Measurements from ENCODE around the gene ONECUT2.

The ONECUT2 gene

DNA sequence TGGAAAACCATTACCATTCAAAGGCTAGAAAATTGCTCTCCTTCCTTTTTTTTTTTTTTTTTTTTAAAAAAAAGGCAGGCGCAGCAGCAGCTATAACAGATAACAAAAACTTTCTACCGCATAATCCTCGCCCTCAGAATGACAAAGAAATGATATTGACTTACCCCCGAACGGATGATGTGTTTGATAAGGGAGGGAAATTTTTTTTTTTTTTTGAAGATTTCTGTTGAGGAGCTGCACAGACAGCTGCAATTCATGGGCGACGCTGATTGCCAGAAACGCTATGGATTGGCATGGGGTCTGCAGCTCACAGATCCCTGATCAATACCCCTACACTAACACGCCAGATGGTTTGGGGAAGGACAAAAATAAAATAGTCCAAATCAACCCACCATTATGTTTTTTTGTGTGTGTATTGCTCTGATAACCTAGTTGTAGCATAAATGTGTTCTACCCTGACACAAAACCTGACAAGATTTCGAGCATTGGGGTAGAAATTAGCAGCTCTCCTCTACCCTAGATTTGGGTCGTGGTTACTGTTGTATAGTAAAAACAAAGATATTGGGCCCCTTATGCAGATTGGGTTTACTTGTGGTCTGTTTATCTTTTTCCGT is 3.6 kb upstream of the ONECUT2 start:
- DNase-seq = peak; percentile 69

DNA sequence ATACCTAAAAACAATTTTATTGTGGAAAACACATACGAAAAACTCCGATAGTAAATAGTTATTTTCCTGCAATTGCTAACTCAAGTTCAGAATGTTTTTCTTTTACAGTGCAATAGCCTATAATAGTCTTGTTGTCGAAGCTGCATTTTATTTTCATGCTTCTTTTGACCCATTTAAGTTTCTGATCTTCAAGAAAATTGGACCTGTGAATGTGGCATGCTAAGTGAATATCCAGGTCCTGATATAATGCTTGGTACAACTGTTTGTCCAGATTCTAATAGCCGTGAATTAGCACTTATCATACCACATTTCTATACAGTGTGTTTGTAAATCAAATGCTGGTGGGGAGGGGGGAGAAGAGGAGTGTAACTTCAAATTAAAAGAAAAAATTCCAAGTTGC is 3.0 kb upstream of the ONECUT2 start:
- DNase-seq = no peak

DNA sequence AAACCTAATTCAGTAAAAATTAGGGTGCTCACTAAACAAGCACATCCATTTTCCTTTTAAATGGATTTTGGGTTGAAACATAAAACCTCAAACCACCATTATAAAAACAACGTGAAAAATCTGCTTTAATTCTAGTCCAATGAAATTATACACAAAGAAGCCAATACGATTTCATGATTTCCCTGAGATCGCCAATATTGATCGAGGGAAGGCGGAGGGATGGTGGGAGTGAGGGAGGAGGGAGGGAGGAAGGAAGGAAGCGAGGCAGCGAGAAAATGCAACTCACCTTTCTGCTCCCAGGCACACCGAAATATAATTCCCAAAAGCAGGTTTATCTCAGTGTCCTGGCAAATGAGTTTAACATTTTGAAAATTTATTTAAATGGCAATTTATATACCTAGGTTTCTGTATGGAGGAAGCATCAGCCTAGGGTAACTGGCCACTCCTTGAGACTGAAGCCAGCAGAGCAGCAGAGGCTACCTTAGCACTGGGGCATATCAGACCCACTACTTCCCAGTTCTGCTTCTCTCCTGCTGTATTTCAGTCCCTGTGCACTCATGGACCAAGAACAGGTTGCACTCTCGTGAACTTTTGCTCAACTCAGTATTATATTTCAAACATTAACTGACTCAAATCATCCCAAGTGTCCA is 2.3 kb upstream of the ONECUT2 start:
- DNase-seq = no peak

DNA sequence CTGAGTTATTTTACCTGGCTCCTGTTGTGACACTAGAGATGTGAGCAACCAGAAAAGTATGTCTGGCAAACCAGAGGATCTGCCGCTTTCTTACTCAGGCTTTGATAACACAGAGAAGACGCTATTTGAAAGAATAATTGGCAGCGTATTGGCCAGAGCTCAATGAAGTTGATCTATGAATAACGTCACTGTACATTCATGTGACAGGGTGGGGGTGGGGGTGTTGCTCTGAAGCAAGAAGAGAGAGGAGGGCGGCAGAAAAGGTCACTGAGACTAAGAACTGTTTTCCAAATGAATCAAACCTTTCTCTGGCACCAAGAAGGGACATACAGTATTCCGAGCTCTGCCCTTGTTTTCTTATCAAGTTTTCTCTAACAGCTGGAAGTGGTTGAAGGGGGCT is 1.7 kb upstream of the ONECUT2 start:
- no peak for DNase-seq

DNA sequence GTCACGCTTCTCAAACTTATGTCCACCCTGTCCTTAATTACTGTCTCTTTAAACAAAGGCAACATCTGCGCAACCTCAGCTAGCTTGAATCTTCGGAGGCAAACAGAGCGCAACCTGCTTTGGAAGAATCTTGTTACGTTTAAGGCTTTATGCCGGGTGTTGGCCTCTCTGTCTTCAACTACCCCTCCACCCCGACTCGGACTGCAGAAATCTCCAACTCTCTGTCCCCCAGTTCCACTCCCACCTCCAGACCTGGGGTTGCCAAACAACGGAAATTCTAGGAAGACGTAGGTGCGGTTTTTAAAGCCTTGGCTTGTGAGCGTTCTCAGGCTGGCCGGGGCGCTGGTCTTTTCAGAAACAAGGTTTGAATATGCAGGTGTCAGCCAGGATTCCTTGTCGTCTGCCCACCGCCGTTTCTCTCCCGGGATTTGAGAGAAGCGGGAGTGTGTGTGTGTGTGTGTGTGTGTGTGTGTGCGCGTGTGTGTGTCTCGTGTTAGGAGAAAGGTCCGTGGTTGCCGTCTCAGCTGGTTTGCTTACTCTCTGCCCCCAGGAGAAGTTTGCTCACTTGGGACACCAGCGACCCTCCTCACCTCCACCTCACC is 1.1 kb upstream of the ONECUT2 start:
- no peak for DNase-seq

DNA sequence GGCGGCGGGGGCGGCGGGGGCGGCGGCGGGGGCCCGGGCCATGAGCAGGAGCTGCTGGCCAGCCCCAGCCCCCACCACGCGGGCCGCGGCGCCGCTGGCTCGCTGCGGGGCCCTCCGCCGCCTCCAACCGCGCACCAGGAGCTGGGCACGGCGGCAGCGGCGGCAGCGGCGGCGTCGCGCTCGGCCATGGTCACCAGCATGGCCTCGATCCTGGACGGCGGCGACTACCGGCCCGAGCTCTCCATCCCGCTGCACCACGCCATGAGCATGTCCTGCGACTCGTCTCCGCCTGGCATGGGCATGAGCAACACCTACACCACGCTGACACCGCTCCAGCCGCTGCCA is 644 bp downstream of the ONECUT2 start:
- no peak for DNase-seq

DNA sequence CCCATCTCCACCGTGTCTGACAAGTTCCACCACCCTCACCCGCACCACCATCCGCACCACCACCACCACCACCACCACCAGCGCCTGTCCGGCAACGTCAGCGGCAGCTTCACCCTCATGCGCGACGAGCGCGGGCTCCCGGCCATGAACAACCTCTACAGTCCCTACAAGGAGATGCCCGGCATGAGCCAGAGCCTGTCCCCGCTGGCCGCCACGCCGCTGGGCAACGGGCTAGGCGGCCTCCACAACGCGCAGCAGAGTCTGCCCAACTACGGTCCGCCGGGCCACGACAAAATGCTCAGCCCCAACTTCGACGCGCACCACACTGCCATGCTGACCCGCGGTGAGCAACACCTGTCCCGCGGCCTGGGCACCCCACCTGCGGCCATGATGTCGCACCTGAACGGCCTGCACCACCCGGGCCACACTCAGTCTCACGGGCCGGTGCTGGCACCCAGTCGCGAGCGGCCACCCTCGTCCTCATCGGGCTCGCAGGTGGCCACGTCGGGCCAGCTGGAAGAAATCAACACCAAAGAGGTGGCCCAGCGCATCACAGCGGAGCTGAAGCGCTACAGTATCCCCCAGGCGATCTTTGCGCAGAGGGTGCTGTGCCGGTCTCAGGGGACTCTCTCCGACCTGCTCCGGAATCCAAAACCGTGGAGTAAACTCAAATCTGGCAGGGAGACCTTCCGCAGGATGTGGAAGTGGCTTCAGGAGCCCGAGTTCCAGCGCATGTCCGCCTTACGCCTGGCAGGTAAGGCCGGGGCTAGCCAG is 1.2 kb downstream of the ONECUT2 start:
- DNase-seq = no peak

DNA sequence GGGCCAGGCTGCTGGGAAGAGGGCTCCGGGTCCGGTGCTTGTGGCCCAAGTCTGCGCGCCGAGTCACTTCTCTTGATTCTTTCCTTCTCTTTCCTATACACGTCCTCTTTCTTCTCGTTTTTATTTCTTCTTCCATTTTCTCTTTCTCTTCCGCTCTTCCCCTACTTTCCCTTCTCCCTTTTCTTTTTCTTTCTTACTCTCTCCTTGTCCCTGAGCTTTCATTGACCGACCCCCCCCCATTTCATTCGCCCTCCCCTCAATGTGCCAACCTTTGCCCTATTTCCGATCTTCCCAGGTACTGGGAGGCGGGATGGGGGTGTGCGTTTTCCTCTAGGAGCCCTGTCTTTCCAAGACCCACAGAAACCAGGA is 1.8 kb downstream of the ONECUT2 start:
- no peak for DNase-seq

DNA sequence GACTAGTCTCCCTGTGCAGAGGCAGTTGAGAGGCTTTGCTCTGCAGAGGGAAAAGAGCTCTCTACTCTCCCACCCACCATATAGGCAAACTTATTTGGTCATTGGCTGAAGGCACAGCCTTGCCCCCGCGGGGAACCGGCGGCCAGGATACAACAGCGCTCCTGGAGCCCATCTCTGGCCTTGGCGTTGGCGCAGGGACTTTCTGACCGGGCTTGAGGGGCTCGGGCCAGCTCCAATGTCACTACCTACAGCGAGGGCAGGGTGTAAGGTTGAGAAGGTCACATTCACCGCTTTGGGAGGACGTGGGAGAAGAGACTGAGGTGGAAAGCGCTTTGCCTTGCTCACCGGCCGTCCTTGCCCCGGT is 2.2 kb downstream of the ONECUT2 start:
- no peak for DNase-seq

DNA sequence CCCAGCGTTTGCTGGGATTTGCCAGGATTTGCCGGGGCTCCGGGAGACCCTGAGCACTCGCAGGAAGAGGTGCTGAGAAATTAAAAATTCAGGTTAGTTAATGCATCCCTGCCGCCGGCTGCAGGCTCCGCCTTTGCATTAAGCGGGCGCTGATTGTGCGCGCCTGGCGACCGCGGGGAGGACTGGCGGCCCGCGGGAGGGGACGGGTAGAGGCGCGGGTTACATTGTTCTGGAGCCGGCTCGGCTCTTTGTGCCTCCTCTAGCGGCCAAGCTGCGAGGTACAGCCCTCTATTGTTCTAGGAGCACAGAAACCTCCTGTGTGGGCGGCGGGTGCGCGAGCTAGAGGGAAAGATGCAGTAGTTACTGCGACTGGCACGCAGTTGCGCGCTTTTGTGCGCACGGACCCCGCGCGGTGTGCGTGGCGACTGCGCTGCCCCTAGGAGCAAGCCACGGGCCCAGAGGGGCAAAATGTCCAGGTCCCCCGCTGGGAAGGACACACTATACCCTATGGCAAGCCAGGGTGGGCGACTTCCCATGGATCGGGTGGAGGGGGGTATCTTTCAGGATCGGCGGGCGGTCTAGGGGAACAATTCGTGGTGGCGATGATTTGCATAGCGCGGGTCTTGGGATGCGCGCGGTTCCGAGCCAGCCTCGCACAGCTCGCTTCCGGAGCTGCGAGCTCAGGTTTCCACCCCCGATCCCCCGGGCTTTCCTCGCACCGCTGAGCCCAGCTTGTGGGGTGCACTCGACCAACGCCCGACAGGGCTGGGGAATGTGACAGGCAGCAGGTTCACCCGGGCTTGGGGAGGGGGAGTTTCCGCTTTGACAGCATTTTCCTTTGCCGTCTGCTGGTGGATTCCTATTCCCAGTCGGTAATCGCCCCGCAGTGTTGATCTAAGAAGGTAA is 2.8 kb downstream of the ONECUT2 start:
- DNase-seq = peak; percentile 74

DNA sequence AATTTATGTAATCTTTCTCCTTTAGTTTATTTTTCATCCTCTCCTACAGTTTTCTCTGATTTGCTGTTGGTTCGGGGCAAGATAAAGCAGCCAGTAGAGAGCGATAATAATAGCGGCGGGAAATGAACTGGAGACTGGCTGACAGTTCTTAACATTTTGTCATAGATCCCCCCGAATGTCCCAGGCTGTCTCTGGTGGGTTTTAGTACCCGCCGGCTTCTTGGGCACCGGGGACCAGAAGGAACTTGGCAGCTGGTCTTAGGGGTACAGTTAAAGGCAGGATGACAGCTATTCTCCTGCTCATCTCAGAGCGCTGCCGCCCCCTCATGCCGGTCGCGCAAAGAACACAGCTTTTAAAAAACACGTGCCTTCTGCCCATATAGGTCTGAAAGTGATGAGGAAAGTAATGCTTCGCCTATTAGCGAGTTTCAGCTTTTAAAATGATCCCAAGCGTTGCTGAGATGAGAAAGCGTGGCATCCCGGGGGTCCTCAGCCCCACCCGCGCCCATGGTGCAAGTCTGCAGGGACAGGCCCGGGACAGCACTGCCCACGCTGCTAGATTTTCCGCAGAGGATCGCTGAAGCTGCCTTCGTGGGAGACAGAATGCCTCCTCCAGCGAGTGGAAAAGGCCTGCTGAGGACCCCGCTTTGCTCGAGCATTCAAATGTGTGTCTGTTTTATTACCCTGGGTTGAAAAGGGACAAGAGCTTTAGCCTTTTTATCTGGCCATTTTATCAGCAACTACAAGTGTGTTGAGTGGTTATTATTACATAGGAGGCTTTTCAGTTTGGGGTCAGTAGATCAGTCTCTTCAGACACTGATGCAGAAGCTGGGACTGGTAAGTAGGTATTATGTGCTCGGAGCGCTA is 3.8 kb downstream of the ONECUT2 start:
- no peak for DNase-seq

DNA sequence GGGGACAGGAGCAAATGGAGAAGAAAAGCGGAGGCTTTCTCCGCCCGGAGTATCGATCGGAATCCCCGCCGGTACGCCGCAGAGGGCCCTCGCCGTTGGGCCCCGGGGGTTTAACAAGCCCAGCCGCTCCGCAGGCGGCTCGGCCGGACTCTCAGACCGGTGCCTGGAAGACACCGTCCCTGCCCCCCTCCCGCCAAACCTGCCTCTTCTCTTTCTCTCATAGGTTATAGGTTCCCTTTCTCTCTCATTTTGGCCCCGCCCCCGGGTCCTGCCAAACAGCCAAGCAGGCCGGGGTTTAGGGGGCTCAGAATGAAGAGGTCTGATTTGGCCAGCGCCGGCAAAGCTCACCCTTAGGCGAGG is 4.4 kb downstream of the ONECUT2 start:
- DNase-seq = no peak

DNA sequence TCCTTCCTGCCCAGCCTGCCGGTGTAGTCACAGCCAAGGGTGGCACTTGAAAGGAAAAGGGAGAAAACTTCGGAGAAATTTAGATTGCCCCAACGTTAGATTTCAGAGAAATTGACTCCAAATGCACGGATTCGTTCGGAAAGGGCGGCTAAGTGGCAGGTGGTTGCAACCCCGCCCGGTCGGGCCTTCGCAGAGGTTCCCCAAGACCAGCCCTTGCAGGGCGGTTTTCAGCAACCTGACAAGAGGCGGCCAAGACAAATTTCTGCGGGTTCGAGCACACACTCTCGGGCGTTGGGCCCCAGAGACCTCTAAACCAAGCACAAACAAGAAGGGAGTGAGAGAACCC is 4.8 kb downstream of the ONECUT2 start:
- no peak for DNase-seq

DNA sequence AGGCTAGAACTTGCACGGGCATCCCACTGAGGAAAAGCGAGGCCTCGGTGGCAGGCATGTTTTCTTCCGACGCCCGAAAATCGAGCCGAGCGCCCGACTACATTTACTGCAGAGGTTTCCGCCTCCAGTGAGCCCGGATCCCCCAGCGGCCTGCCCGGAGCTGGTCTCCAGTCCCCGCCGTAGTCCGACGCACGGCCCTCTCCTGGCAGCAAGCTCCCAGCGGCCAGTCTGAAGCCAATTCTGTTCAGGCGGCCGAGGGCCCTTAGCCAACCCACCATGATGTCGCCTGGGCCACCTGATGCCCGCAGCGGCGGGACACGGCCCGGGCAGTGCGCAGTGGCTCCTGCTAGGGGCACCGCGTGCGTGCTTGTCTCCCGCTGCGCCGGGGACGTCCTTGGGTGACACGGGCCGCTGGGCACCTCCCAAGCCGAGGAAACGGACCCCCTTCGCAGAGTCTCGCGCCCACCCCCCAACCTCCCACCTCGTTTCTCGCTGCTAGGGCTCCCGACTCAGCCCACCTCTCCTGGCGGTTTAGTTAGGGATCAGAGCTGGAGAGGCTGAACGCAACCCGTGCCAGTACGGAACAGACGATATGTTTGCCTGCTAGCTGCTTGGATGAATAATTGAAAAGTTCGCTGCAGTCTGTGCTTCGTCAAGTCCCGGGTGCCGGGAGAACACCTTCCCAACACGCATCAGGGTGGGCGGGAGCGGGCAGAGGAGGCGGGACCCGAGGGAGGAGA is 5.3 kb downstream of the ONECUT2 start:
- no peak for DNase-seq

DNA sequence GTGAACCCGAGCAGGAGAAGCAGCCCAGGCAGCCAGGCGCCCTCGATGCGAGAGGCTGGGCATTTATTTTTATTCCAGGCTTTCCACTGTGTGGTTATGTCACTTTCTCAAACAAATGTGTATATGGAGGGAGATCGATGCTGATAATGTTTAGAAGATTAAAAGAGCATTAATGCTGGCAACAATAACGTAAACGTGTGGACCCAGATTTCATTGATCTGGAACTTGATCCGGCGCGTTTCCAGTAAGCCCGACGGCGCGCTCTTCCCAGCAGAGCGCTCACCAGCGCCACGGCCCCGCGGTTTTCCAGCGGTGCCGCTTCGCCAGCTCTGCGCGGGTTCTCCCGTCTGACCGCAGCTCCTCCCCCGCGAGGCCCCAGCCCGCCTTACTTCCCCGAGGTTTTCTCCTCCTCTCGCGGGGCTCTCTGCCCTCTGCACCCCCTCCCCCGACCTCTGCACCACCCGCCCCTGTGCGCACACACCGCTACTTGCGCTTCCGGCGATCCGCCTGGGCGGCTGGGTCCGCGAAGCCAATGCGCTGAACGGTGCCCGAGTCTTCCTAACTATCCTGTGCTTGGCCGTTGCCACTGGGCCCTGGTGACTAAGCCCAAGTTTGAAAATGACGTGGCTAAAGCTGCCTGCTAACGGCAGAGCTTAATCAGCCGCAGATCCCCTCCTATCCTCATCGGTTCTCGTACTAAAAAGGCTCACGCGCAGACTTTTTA is 6.1 kb downstream of the ONECUT2 start:
- no peak for DNase-seq

DNA sequence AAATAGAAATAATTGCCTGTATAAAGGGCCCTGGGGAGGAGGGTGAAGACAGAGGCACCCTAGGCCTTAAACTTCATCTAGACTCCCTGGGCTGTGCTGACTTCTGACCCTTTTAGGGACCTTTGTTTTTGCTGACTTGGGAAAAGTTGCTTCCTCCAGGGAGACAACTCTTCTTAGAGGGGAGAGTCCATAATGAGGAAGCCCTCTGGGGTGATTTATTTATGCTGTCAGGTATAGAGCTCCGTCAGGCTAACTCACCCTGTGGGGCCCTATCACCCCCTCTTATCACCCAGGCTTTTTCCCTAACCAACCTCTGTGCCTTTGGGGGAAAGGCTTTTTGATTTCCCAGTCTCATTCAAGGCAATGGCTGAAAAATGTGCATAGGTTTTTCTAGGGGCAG is 8.1 kb downstream of the ONECUT2 start:
- DNase-seq = no peak

DNA sequence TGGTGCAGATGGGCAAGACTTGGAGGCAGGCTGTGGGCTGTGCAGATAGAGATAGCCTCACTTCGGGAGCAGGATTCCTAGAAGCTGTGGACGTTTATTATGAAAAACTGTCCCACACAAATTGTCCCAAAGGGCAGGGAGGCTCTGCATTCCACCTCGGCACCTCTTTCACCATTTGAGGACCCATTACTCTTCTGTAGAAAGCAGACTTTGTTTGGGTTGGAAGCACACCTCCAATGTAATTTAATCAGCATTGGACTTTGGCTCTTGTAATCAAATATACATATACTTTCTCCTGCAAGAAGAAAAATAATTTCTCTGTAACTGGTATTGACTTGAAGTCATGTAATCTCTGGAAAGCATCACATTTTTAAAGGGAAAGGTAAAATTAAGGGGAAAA is 8.5 kb downstream of the ONECUT2 start:
- no peak for DNase-seq

DNA sequence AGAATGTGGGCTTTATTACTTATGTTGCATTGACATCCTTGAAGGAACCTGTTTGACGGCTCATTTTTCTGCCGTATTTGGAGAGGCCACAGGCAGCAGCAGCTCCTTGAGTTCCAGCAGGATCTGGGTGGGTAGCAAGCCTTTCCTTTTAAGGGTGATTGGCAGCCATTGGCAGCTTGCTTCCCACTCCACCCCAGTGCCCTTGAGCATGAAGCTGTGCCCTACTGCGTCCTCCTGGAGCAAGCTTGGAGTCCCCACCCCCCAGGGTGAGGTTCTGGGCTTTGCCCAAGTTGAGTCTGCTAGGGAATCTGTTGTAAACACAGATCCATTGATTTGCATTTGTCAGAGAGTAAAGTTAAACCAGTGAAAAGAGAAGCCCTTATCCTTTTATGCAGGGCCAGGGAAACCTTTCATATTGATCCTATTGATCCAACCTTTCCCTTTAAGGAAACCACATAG is 9.2 kb downstream of the ONECUT2 start:
- no peak for DNase-seq

DNA sequence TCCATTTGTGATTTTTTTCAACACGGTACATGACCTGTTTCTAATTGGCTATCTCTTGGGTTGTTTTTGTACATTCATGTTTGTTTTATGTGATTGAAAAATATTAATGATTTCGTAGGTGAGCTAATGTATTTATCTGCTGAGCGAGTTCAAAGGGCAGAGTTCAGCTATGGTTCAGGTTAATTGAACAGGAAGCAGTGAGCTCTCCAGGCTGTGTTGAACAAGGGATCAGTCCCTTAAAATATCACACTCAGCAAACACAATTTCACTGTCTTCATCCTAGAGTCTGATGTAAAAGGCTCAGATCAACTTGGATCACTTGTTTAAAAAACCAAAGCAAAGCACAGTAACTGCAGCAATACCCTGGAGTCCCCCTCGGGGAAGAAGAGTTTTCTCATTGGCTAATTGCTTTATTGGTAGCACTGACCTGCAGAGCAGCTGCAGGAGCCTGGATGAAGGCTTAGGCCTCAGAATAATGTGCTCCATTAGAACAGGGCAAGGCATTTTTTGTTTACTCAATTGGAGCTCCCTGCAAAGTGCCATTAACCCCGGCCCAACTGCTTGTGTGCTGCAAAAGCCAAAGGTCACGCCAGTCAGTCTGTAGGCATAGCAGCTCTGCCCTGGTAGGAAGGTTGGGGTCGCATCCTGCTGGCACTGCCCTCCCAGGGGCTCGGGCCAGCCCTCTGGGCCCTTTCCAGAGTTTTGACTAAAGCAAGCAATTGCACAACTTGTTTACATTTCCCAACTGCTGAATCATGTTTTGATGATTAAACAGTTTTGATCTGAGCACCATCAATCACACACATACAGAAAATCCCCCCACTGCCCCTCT is 10.5 kb downstream of the ONECUT2 start:
- DNase-seq = no peak

DNA sequence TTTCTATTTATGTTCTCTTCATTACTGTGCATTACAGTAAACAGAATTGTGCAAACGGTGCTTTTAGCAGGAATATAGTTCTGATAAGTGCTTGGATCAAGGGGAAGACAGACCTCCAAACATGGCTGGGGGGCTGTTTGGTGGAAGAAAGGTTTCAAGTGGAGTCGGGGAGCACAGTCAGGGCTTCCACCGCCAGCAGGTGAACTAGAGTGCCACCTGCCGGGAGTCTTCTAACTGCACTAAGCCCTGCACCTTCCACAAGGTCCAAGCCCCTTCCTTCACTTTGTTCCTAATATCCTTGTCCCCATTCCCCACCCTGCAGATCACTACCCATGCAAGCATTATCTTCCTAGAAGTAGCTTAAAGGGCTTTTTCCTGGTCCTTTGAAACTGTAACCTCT is 11.1 kb downstream of the ONECUT2 start:
- peak; percentile 25 for DNase-seq

Measured in hematopoietic multipotent progenitor cell treated with erythropoietin and hydrocortisone succinate and interleukin-3 and kit ligand, for 8 days (in vitro differentiated cells).